ENCODE measurements around the gene GULP1.

- TF ChIP-seq, protein P1, sequence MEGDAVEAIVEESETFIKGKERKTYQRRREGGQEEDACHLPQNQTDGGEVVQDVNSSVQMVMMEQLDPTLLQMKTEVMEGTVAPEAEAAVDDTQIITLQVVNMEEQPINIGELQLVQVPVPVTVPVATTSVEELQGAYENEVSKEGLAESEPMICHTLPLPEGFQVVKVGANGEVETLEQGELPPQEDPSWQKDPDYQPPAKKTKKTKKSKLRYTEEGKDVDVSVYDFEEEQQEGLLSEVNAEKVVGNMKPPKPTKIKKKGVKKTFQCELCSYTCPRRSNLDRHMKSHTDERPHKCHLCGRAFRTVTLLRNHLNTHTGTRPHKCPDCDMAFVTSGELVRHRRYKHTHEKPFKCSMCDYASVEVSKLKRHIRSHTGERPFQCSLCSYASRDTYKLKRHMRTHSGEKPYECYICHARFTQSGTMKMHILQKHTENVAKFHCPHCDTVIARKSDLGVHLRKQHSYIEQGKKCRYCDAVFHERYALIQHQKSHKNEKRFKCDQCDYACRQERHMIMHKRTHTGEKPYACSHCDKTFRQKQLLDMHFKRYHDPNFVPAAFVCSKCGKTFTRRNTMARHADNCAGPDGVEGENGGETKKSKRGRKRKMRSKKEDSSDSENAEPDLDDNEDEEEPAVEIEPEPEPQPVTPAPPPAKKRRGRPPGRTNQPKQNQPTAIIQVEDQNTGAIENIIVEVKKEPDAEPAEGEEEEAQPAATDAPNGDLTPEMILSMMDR (IDR thresholded peaks at IDR 0.05 in 2 of 3, conservative IDR thresholded peaks at IDR 0.05 in 1 of 3; ENCODE audit: borderline replicate concordance in 1 of 3, insufficient read depth in 1 of 3, low read depth in 2 of 3, low read length in 2 of 3): no peak
- TF ChIP-seq RAD21 (IDR thresholded peaks at IDR 0.05; ENCODE audit: low read depth) (no peak), TCF7L2 (IDR thresholded peaks at IDR 0.05; ENCODE audit: borderline replicate concordance, extremely low read depth, insufficient read depth, insufficient read length) (no peak), POLR2AphosphoS5 (IDR thresholded peaks at IDR 0.05; ENCODE audit: low read depth, low read length) (no peak), EZH2phosphoT487 (IDR thresholded peaks at IDR 0.05; ENCODE audit: borderline replicate concordance) (no peak)
Observed at GRCh38 chr2:188478724-188479123, 187.1 kb downstream of the GULP1 start.
